ENCODE results near the gene PRKD1. TPM values are rescaled to one million over a fixed set of nuclear protein-coding genes. Genes with fewer than 3 reads are reported as not detected.

Gene PRKD1
- total RNA-seq, 1 donor from 2014 or later, result 17.2 TPM

GRCh38 chr14:29804481-29805266, 123.0 kb downstream of the PRKD1 start:
- no peaks in the 10 kb centered on the region for H3K36me3 ChIP-seq
- no peak for TF ChIP-seq CTCF (IDR thresholded peaks at IDR 0.05)
- ATAC-seq (no peak), DNase-seq (no peak)
- intact Hi-C loops (cut with DNase I), result no loop called here
- no peaks in the 10 kb centered on the region for H3K27me3 ChIP-seq
- no peak overlapping the region for H3K4me3 ChIP-seq
- H3K27ac ChIP-seq, result no peak overlapping the region
- no peaks in the 10 kb centered on the region for H3K9me3 ChIP-seq
- peaks cover 4% of the 10 kb centered on the region for H3K4me1 ChIP-seq

- Histone ChIP-seq H3K27ac (no peak overlapping the region), H3K36me3 (no peaks in the 10 kb centered on the region), H3K9me3 (no peaks in the 10 kb centered on the region), H3K4me3 (no peak overlapping the region), H3K4me1 (peaks cover 4% of the 10 kb centered on the region), H3K27me3 (no peaks in the 10 kb centered on the region)
- TF ChIP-seq CTCF (IDR thresholded peaks at IDR 0.05), result no peak
- DNase-seq (no peak), ATAC-seq (no peak)
- intact Hi-C loops (cut with DNase I), result no loop called here
Observed at GRCh38 chr14:29803045-29803444, 124.6 kb downstream of the PRKD1 start.

- ATAC-seq (no peak), DNase-seq (no peak)
- TF ChIP-seq CTCF (IDR thresholded peaks at IDR 0.05), result no peak
Observed at GRCh38 chr14:29802211-29802610, 125.4 kb downstream of the PRKD1 start.

GRCh38 chr14:29800961-29801360, 126.7 kb downstream of the PRKD1 start:
- DNase-seq, result no peak
- intact Hi-C loops (cut with DNase I), result no loop called here
- no peak for TF ChIP-seq CTCF (IDR thresholded peaks at IDR 0.05)
- Histone ChIP-seq H3K27me3 (no peaks in the 10 kb centered on the region), H3K4me1 (peaks cover 2% of the 10 kb centered on the region), H3K9me3 (no peaks in the 10 kb centered on the region), H3K4me3 (no peak overlapping the region), H3K36me3 (no peaks in the 10 kb centered on the region), H3K27ac (no peak overlapping the region)
- ATAC-seq, result no peak

More at GRCh38 chr14:29802211-29802610, 125.4 kb downstream of the PRKD1 start:
- H3K36me3 ChIP-seq, result no peaks in the 10 kb centered on the region
- H3K4me3 ChIP-seq, result no peak overlapping the region
- no peak overlapping the region for H3K27ac ChIP-seq
- intact Hi-C loops (cut with DNase I), result no loop called here
- H3K4me1 ChIP-seq, result peaks cover 4% of the 10 kb centered on the region
- no peaks in the 10 kb centered on the region for H3K9me3 ChIP-seq
- H3K27me3 ChIP-seq, result no peaks in the 10 kb centered on the region

GRCh38 chr14:29799464-29800095, 128.1 kb downstream of the PRKD1 start:
- no peak for DNase-seq
- no peaks in the 10 kb centered on the region for H3K36me3 ChIP-seq
- ATAC-seq, result no peak
- no peaks in the 10 kb centered on the region for H3K9me3 ChIP-seq
- no peak for TF ChIP-seq CTCF (IDR thresholded peaks at IDR 0.05)
- H3K4me3 ChIP-seq, result no peak overlapping the region
- no peak overlapping the region for H3K27ac ChIP-seq
- H3K27me3 ChIP-seq, result no peaks in the 10 kb centered on the region
- intact Hi-C loops (cut with DNase I), result no loop called here
- H3K4me1 ChIP-seq, result no peaks in the 10 kb centered on the region

Measured in upper lobe of right lung (tissue), 1 donor.